OCI-LY1 (cell line): Measurements from ENCODE around the gene ATP9B.

Experiments
- H2AFZ ChIP-seq: fragments of 200-600 bp; sonication (generic), shearing (Covaris generic); 2 replicates; pipeline ENCODE4 v1.6.0; 2014; ENCODE audit warnings: antibody characterized with exemption, mild to moderate bottlenecking, low read length
- H3F3A ChIP-seq: fragments of 200-600 bp; sonication (generic), shearing (Covaris generic); 2 replicates; pipeline ENCODE4 v1.6.0; 2014; ENCODE audit warnings: mild to moderate bottlenecking, antibody characterized with exemption, low read length, moderate library complexity; ENCODE audit not compliant: insufficient read depth
- H3K27ac ChIP-seq: fragments of 200-600 bp; sonication (generic); 2 replicates; pipeline ENCODE4 v1.5.1; 2014; ENCODE audit warnings: low read length, mixed run types, mild to moderate bottlenecking, low read depth; ENCODE audit not compliant: poor library complexity, severe bottlenecking
- H3K27me3 ChIP-seq: fragments of 200-600 bp; sonication (generic); 2 replicates; pipeline ENCODE4 v1.6.0; 2014; ENCODE audit warnings: antibody characterized with exemption, mild to moderate bottlenecking, low read length, moderate library complexity; ENCODE audit not compliant: insufficient read depth
- H3K36me3 ChIP-seq: fragments of 200-600 bp; sonication (generic); 2 replicates; pipeline ENCODE4 v1.6.1; 2014; ENCODE audit warnings: mild to moderate bottlenecking, antibody characterized with exemption, low read length, moderate library complexity, mixed read lengths; ENCODE audit not compliant: insufficient read depth
- H3K4me1 ChIP-seq: fragments of 200-600 bp; sonication (generic); 2 replicates; pipeline ENCODE4 v1.5.1; 2014; ENCODE audit warnings: mild to moderate bottlenecking, low read length, moderate library complexity; ENCODE audit not compliant: insufficient read depth, severe bottlenecking
- H3K4me2 ChIP-seq: fragments of 200-600 bp; sonication (generic), shearing (Covaris generic); 2 replicates; pipeline ENCODE4 v1.6.1; 2014; ENCODE audit warnings: low read length
- H3K4me3 ChIP-seq: fragments of 200-600 bp; sonication (generic); 2 replicates; pipeline ENCODE4 v1.5.1; 2014; ENCODE audit warnings: low read length, low read depth, mild to moderate bottlenecking, mixed read lengths; ENCODE audit not compliant: poor library complexity, severe bottlenecking
- H3K79me2 ChIP-seq: fragments of 200-600 bp; shearing (Covaris generic); 2 replicates; pipeline ENCODE4 v1.6.1; 2016; ENCODE audit warnings: mixed run types, low read length, mixed read lengths; ENCODE audit not compliant: insufficient read depth
- H3K9ac ChIP-seq: fragments of 200-600 bp; sonication (generic), shearing (Covaris generic); 2 replicates; pipeline ENCODE4 v1.6.1; 2014; ENCODE audit warnings: mild to moderate bottlenecking, low read length, mixed read lengths
- H3K9me2 ChIP-seq: fragments of 200-600 bp; sonication (generic), shearing (Covaris generic); 2 replicates; pipeline ENCODE4 v1.6.1; 2014; ENCODE audit warnings: low read depth, mild to moderate bottlenecking, low read length, mixed read lengths
- H3K9me3 ChIP-seq: fragments of 200-600 bp; shearing (Covaris generic); 2 replicates; pipeline ENCODE4 v1.6.1; 2014; ENCODE audit warnings: low read length, mixed read lengths
- H4K20me1 ChIP-seq: fragments of 200-600 bp; sonication (generic), shearing (Covaris generic); 2 replicates; pipeline ENCODE4 v1.6.0; 2016; ENCODE audit warnings: mild to moderate bottlenecking, low read length; ENCODE audit not compliant: insufficient read depth
- EZH2 ChIP-seq: fragments of 200-600 bp; sonication (generic), shearing (Covaris generic); IDR thresholded peaks from 2 replicates; pipeline ENCODE4 v1.8.0; 2017; ENCODE audit warnings: borderline replicate concordance, mixed run types, mild to moderate bottlenecking, antibody characterized with exemption, low read length, moderate library complexity, mixed read lengths
- TF ChIP-seq, protein P1 (sequence below): fragments of 200-600 bp; sonication (generic), shearing (Covaris generic); IDR thresholded peaks from 2 replicates; pipeline ENCODE4 v1.5.1; 2017; ENCODE audit warnings: mild to moderate bottlenecking, antibody characterized with exemption, low read length, moderate library complexity, mixed read lengths

The ATP9B gene

DNA sequence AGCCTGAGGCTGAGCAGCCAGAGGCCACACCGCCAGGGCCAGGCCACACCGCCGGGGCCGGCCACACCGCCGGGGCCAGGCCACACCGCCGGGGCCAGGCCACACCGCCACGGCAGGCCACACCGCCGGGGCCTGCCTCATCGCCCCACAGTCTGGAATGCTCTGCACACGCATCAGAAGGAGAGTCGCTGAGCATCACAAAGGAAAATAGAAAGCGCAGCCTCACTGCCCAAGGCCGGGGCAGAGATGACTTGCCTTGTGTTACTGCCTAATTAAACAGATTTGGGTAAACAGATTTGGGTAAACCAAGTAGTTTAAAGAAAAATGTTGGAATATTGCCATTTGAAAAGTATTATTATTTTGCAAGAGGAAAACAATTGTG is 316.1 kb downstream of the ATP9B start:
- Histone ChIP-seq H3K4me1 (no peaks in the 10 kb centered on the region), H3K9ac (no peak overlapping the region), H3K4me2 (no peak overlapping the region), H3K27ac (no peak overlapping the region), H3K36me3 (no peaks in the 10 kb centered on the region), H3K9me2 (no peaks in the 10 kb centered on the region), H3K27me3 (peaks cover 8% of the 10 kb centered on the region; the same call in 1 of the 2 replicates), H3K79me2 (no peaks in the 10 kb centered on the region), H3K4me3 (no peak overlapping the region), H4K20me1 (no peaks in the 10 kb centered on the region), H3K9me3 (no peaks in the 10 kb centered on the region), H3F3A (no peaks in the 10 kb centered on the region), H2AFZ (no peak overlapping the region)
- TF ChIP-seq EZH2: no peak
- TF ChIP-seq, protein P1, sequence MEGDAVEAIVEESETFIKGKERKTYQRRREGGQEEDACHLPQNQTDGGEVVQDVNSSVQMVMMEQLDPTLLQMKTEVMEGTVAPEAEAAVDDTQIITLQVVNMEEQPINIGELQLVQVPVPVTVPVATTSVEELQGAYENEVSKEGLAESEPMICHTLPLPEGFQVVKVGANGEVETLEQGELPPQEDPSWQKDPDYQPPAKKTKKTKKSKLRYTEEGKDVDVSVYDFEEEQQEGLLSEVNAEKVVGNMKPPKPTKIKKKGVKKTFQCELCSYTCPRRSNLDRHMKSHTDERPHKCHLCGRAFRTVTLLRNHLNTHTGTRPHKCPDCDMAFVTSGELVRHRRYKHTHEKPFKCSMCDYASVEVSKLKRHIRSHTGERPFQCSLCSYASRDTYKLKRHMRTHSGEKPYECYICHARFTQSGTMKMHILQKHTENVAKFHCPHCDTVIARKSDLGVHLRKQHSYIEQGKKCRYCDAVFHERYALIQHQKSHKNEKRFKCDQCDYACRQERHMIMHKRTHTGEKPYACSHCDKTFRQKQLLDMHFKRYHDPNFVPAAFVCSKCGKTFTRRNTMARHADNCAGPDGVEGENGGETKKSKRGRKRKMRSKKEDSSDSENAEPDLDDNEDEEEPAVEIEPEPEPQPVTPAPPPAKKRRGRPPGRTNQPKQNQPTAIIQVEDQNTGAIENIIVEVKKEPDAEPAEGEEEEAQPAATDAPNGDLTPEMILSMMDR: no peak

DNA sequence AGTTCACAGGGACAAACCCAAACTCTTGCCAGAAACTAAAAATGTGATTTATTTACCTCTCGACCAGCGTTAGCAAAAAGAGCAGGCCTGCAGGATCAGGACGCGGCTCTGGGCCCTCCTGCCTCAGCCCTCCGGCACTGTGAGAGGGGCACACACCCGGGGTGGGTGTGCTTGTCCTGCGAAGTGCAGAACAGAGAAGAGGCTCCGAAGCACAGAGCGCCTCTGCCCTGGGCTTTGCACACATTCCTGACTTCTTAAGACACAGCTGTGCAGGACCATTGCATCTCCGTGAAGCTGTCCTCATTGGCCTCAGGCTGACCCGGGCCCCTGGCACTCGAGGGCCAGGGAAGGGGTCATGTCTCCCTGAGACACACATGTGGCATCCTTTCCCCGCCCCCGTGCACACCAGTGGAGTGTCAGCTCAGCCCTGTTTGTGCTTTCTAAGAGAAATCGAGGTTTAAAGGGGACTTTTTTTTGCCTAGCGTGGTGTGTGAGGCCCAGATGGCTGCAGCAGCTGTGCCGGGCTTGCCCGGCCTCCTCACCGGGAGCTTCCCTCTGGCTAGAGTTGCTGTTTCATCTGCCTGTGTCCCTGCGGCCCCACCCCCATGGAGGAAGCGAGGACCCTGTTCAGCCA is 316.6 kb downstream of the ATP9B start:
- H3K27ac ChIP-seq: no peak overlapping the region
- H3K4me3 ChIP-seq: no peak overlapping the region
- no peak overlapping the region for H3K4me2 ChIP-seq
- no peaks in the 10 kb centered on the region for H4K20me1 ChIP-seq
- no peaks in the 10 kb centered on the region for H3K4me1 ChIP-seq
- peaks cover 8% of the 10 kb centered on the region; the same call in 1 of the 2 replicates for H3K27me3 ChIP-seq
- no peaks in the 10 kb centered on the region for H3K36me3 ChIP-seq
- H3K9me2 ChIP-seq: no peaks in the 10 kb centered on the region
- H3F3A ChIP-seq: no peaks in the 10 kb centered on the region
- H3K79me2 ChIP-seq: no peaks in the 10 kb centered on the region
- no peak overlapping the region for H3K9ac ChIP-seq
- no peak overlapping the region for H2AFZ ChIP-seq
- TF ChIP-seq EZH2: no peak
- TF ChIP-seq, protein P1: no peak
- H3K9me3 ChIP-seq: no peaks in the 10 kb centered on the region

DNA sequence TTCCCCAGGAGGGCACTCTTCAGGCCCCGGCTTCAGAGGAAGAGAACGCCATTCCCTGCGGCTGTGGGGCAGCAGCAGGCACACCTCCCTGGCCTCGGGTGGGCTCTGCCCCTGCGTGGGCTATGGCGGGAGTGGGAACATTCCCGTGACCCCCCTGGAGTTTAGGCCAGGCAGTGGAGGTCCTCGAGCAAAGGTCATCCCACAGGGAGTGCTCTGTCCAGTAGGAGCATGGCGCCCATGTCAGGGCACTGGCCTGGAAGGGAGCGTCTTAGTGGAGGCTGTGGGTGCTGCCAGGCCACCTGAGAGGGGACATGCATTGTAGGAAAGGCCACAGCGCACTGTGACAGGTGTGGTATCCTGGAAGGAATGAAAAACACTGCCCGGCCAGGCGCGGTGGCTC is 317.4 kb downstream of the ATP9B start:
- no peaks in the 10 kb centered on the region for H3F3A ChIP-seq
- no peak overlapping the region for H3K9ac ChIP-seq
- H3K9me3 ChIP-seq: no peaks in the 10 kb centered on the region
- no peak overlapping the region for H2AFZ ChIP-seq
- peaks cover 8% of the 10 kb centered on the region; the same call in 1 of the 2 replicates for H3K27me3 ChIP-seq
- no peaks in the 10 kb centered on the region for H3K79me2 ChIP-seq
- H3K4me3 ChIP-seq: no peak overlapping the region
- H4K20me1 ChIP-seq: no peaks in the 10 kb centered on the region
- H3K4me2 ChIP-seq: no peak overlapping the region
- H3K9me2 ChIP-seq: no peaks in the 10 kb centered on the region
- TF ChIP-seq, protein P1: no peak
- TF ChIP-seq EZH2: no peak
- H3K36me3 ChIP-seq: no peaks in the 10 kb centered on the region
- no peaks in the 10 kb centered on the region for H3K4me1 ChIP-seq
- H3K27ac ChIP-seq: no peak overlapping the region
